ENCODE results near the gene MYH13. TPM values are rescaled to one million over a fixed set of nuclear protein-coding genes. Genes with fewer than 3 reads are reported as not detected.

Gene MYH13
- total RNA-seq, 1 experiment from 2014 or later = not detected

DNA sequence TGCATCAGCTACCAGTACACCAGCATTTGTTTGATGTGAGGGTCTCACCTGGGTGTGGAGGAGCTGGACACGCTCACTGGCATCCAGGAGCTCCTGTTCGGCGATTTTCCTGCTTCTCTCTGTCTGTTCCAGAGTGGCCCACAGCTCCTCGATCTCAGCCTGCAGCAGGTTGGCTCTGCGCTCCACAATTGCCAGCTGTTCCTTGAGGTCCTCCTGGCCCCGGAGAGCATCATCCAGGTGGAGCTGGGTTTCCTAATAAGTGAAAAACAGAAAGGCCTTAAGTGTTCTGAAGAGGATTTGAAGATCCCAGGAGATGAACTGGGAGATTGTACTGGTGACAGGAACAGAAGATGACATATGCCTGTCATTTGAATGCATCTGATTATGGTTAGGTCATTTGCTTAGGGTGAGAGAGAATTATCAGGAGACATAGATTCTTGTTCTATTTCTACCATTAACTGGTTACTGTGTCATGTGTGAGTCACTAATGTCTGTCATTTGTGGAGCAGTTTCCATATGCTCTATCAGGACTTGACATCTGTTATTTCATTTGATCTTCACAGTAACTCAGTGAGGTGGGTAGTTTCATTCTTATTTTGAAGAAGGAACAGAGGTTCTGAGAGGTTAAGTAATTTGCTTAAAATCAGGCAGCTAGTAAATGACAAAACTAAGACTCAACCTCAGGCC lies 21.5 kb upstream of the MYH13 start:
- H3K27me3 ChIP-seq (ENCODE audit: insufficient read depth, low read depth) = peaks cover 25% of the 10 kb centered on the region
- no peak overlapping the region for H2AFZ ChIP-seq
- no peaks in the 10 kb centered on the region for H3K4me1 ChIP-seq (replicated peaks; ENCODE audit: insufficient read depth)
- no peaks in the 10 kb centered on the region for H3K79me2 ChIP-seq (ENCODE audit: low read depth)
- H3K4me3 ChIP-seq = no peak overlapping the region
- TF ChIP-seq, protein P1, sequence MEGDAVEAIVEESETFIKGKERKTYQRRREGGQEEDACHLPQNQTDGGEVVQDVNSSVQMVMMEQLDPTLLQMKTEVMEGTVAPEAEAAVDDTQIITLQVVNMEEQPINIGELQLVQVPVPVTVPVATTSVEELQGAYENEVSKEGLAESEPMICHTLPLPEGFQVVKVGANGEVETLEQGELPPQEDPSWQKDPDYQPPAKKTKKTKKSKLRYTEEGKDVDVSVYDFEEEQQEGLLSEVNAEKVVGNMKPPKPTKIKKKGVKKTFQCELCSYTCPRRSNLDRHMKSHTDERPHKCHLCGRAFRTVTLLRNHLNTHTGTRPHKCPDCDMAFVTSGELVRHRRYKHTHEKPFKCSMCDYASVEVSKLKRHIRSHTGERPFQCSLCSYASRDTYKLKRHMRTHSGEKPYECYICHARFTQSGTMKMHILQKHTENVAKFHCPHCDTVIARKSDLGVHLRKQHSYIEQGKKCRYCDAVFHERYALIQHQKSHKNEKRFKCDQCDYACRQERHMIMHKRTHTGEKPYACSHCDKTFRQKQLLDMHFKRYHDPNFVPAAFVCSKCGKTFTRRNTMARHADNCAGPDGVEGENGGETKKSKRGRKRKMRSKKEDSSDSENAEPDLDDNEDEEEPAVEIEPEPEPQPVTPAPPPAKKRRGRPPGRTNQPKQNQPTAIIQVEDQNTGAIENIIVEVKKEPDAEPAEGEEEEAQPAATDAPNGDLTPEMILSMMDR (conservative IDR thresholded peaks at IDR 0.05) = no peak
- no peak for TF ChIP-seq EZH2 (IDR thresholded peaks at IDR 0.05; ENCODE audit: low read depth)
- intact Hi-C loops (cut with micrococcal nuclease; ENCODE audit: unreplicated experiment) = no loop called here
- CTCF ChIA-PET = no interaction called here
- H3K9me2 ChIP-seq (ENCODE audit: insufficient read depth) = no peaks in the 10 kb centered on the region
- no peak overlapping the region for H3K4me2 ChIP-seq
- H3K9me3 ChIP-seq (ENCODE audit: insufficient read depth, low read depth) = no peaks in the 10 kb centered on the region
- no peaks in the 10 kb centered on the region for H3F3A ChIP-seq (ENCODE audit: insufficient read depth, low read depth)
- no TSS peak for BruUV-seq (replicated peaks)
- no peak for DNase-seq
- H4K20me1 ChIP-seq (ENCODE audit: insufficient read depth) = no peaks in the 10 kb centered on the region
- POLR2A ChIA-PET (ENCODE audit: unreplicated experiment) = interaction anchor here (0.6 kb wide), 1 partner anchor 25 kb away, joined by 3 read pairs; no protein-coding TSS in a partner anchor
- H3K27ac ChIP-seq = no peak overlapping the region
- no peaks in the 10 kb centered on the region for H3K36me3 ChIP-seq (ENCODE audit: low read depth)

DNA sequence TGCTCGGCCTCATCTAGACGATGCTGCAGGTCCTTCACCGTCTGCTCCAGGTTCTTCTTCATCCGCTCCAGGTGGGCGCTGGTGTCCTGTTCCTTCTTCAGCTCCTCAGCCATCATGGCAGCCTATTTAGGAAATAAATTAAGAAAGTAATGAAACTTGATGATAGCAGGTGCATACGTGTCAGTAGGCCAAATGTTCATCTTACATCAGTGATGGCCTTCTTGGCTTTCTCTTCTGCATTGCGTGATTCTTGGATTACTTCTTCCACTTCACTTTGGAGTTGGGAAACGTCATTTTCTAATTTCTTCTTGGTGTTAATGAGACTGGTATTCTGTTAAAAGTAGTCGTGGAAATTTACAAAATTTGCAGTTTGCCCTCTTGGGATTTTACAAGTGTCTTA lies 20.1 kb upstream of the MYH13 start:
- Histone ChIP-seq H3K27ac (no peak overlapping the region), H3K4me2 (no peak overlapping the region), H2AFZ (no peak overlapping the region), H4K20me1 (ENCODE audit: insufficient read depth) (no peaks in the 10 kb centered on the region), H3K4me1 (replicated peaks; ENCODE audit: insufficient read depth) (no peaks in the 10 kb centered on the region), H3K36me3 (ENCODE audit: low read depth) (no peaks in the 10 kb centered on the region), H3F3A (ENCODE audit: insufficient read depth, low read depth) (no peaks in the 10 kb centered on the region), H3K79me2 (ENCODE audit: low read depth) (no peaks in the 10 kb centered on the region), H3K4me3 (no peak overlapping the region), H3K9me2 (ENCODE audit: insufficient read depth) (no peaks in the 10 kb centered on the region), H3K27me3 (ENCODE audit: insufficient read depth, low read depth) (peaks cover 28% of the 10 kb centered on the region), H3K9me3 (ENCODE audit: insufficient read depth, low read depth) (no peaks in the 10 kb centered on the region)
- POLR2A ChIA-PET (ENCODE audit: unreplicated experiment) = no interaction called here
- intact Hi-C loops (cut with micrococcal nuclease; ENCODE audit: unreplicated experiment) = no loop called here
- CTCF ChIA-PET = no interaction called here
- no peak for TF ChIP-seq EZH2 (IDR thresholded peaks at IDR 0.05; ENCODE audit: low read depth)
- TF ChIP-seq, protein P1 (conservative IDR thresholded peaks at IDR 0.05) = no peak
- no TSS peak for BruUV-seq (replicated peaks)
- no peak for DNase-seq

DNA sequence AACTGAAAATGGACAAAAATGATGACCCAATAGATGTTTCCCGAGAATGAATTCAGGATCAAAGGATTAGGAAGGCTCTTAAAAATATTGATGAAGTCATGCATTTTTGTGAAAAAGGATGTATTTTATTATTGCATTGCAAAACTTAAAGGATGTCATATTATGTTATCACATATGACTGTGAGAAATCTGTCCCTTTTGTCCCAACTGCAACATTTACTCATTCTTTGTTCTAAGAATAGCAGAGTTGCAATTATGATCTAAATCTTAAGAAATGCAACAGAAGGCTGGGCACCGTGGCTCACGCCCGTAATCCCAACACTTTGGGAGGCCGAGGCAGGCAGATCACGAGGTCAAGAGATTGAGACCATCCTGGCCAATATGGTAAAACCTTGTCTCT lies 13.1 kb upstream of the MYH13 start:
- no peak overlapping the region for H3K4me2 ChIP-seq
- H2AFZ ChIP-seq = no peak overlapping the region
- no peaks in the 10 kb centered on the region for H4K20me1 ChIP-seq (ENCODE audit: insufficient read depth)
- intact Hi-C loops (cut with micrococcal nuclease; ENCODE audit: unreplicated experiment) = no loop called here
- ChIA-PET POLR2A (ENCODE audit: unreplicated experiment) (no interaction called here), CTCF (no interaction called here)
- TF ChIP-seq, protein P1 (conservative IDR thresholded peaks at IDR 0.05) = no peak
- no peak for TF ChIP-seq EZH2 (IDR thresholded peaks at IDR 0.05; ENCODE audit: low read depth)
- no peaks in the 10 kb centered on the region for H3K79me2 ChIP-seq (ENCODE audit: low read depth)
- no peak overlapping the region for H3K27ac ChIP-seq
- no peak for DNase-seq
- H3K27me3 ChIP-seq (ENCODE audit: insufficient read depth, low read depth) = peaks cover 9% of the 10 kb centered on the region; the same call in 1 of the 2 replicates
- no peaks in the 10 kb centered on the region for H3K9me2 ChIP-seq (ENCODE audit: insufficient read depth)
- no TSS peak for BruUV-seq (replicated peaks)
- H3K4me1 ChIP-seq (replicated peaks; ENCODE audit: insufficient read depth) = no peaks in the 10 kb centered on the region
- H3F3A ChIP-seq (ENCODE audit: insufficient read depth, low read depth) = no peaks in the 10 kb centered on the region
- no peak overlapping the region for H3K4me3 ChIP-seq
- no peaks in the 10 kb centered on the region for H3K9me3 ChIP-seq (ENCODE audit: insufficient read depth, low read depth)
- no peaks in the 10 kb centered on the region for H3K36me3 ChIP-seq (ENCODE audit: low read depth)
